Neural progenitor cell (in vitro differentiated cells): Measurements from ENCODE around the gene TBC1D1.

Experiments
- EZH2 ChIP-seq: fragments of 200-600 bp; sonication (generic); IDR thresholded peaks from 2 replicates; pipeline ENCODE4 v1.6.1; 2017; ENCODE audit warnings: antibody characterized with exemption, mild to moderate bottlenecking, moderate library complexity
- EZH2phosphoT487 ChIP-seq: fragments of 200-600 bp; sonication (generic); IDR thresholded peaks from 2 replicates; pipeline ENCODE4 v1.6.1; 2017; ENCODE audit warnings: antibody characterized with exemption

- no peak for TF ChIP-seq EZH2
- TF ChIP-seq EZH2phosphoT487 = no peak
These were observed 222.2 kb downstream of the TBC1D1 start for GRCh38 chr4:38113132-38113531.
